BE2C (cell line): ENCODE measurements around the gene NEBL.

ENCODE experiments used
- DNase-seq: peaks from one replicate; pipeline ENCODE4 v3.0.0-alpha.2; 2020
- H3K27me3 ChIP-seq: fragments of 250-450 bp; sonication (Bioruptor Pico); 2 replicates; pipeline ENCODE4 v1.5.1; 2020; ENCODE audit warnings: mild to moderate bottlenecking
- H3K36me3 ChIP-seq: fragments of 250-450 bp; sonication (Bioruptor Pico); 2 replicates; pipeline ENCODE4 v1.5.1; 2020; ENCODE audit warnings: mild to moderate bottlenecking
- H3K4me1 ChIP-seq: fragments of 250-450 bp; sonication (Bioruptor Pico); 2 replicates; pipeline ENCODE4 v1.5.1; 2020
- H3K4me3 ChIP-seq: 2 replicates; pipeline ENCODE4 v1.5.1; 2011; ENCODE audit warnings: low read depth, low read length
- H3K9me3 ChIP-seq: fragments of 250-450 bp; sonication (Bioruptor Pico); 2 replicates; pipeline ENCODE4 v1.5.1; 2020
- CTCF ChIP-seq: IDR thresholded peaks from 2 replicates; pipeline ENCODE4 v1.5.1; 2012; ENCODE audit warnings: mild to moderate bottlenecking, low read depth, low read length

Gene NEBL

GRCh38 chr10:20835335-20835734 is 61.8 kb downstream of the NEBL start:
- H3K36me3 ChIP-seq, result no peaks in the 10 kb centered on the region
- H3K27me3 ChIP-seq, result no peaks in the 10 kb centered on the region
- TF ChIP-seq CTCF, result no peak
- no peak for DNase-seq
- H3K9me3 ChIP-seq, result no peaks in the 10 kb centered on the region
- H3K4me1 ChIP-seq, result no peaks in the 10 kb centered on the region
- no peak overlapping the region for H3K4me3 ChIP-seq

- Histone ChIP-seq H3K36me3 (no peaks in the 10 kb centered on the region), H3K4me3 (no peak overlapping the region), H3K27me3 (no peaks in the 10 kb centered on the region), H3K9me3 (no peaks in the 10 kb centered on the region), H3K4me1 (no peaks in the 10 kb centered on the region)
- no peak for TF ChIP-seq CTCF
- DNase-seq, result no peak
Measured at GRCh38 chr10:20834825-20835224, 62.3 kb downstream of the NEBL start.

- no peaks in the 10 kb centered on the region for H3K27me3 ChIP-seq
- no peak overlapping the region for H3K4me3 ChIP-seq
- TF ChIP-seq CTCF, result no peak
- H3K4me1 ChIP-seq, result no peaks in the 10 kb centered on the region
- no peak for DNase-seq
- no peaks in the 10 kb centered on the region for H3K36me3 ChIP-seq
- H3K9me3 ChIP-seq, result no peaks in the 10 kb centered on the region
Measured at GRCh38 chr10:20822825-20823224, 74.3 kb downstream of the NEBL start.

GRCh38 chr10:20817646-20818045 is 79.5 kb downstream of the NEBL start:
- no peaks in the 10 kb centered on the region for H3K36me3 ChIP-seq
- H3K9me3 ChIP-seq, result no peaks in the 10 kb centered on the region
- DNase-seq, result no peak
- H3K4me3 ChIP-seq, result no peak overlapping the region
- H3K27me3 ChIP-seq, result no peaks in the 10 kb centered on the region
- no peak for TF ChIP-seq CTCF
- no peaks in the 10 kb centered on the region for H3K4me1 ChIP-seq

GRCh38 chr10:20817116-20817515 is 80.0 kb downstream of the NEBL start:
- DNase-seq, result no peak
- no peaks in the 10 kb centered on the region for H3K36me3 ChIP-seq

GRCh38 chr10:20814116-20814515 is 83.0 kb downstream of the NEBL start:
- H3K36me3 ChIP-seq, result no peaks in the 10 kb centered on the region
- no peak for DNase-seq
- no peaks in the 10 kb centered on the region for H3K9me3 ChIP-seq
- no peaks in the 10 kb centered on the region for H3K27me3 ChIP-seq
- H3K4me1 ChIP-seq, result no peaks in the 10 kb centered on the region
- no peak for TF ChIP-seq CTCF
- H3K4me3 ChIP-seq, result no peak overlapping the region

More at GRCh38 chr10:20817116-20817515, 80.0 kb downstream of the NEBL start:
- Histone ChIP-seq H3K4me3 (no peak overlapping the region), H3K27me3 (no peaks in the 10 kb centered on the region), H3K9me3 (no peaks in the 10 kb centered on the region), H3K4me1 (no peaks in the 10 kb centered on the region)
- no peak for TF ChIP-seq CTCF
